GM10248 (cell line): Measurements from ENCODE around the gene PRKCA.
"Not testable (repeated sequence)": the region's sequence is repeated elsewhere in the genome, so short reads cannot be mapped to it uniquely, and the experiment has no call there.

Experiments
- CTCF ChIA-PET: fragments of 300-600 bp; sonication (Branson Sonifier 250); formaldehyde crosslinking; extraction: SDS; loops from one replicate; lab custom pipeline; 2021; ENCODE audit warnings: antibody characterized with exemption; lab: Yijun Ruan, JAX
- POLR2A ChIA-PET: fragments of 350-650 bp; sonication (Branson Sonifier 250); formaldehyde crosslinking; extraction: SDS; loops from one replicate; lab custom pipeline; 2020; ENCODE audit warnings: antibody characterized with exemption; lab: Yijun Ruan, JAX
- DNase-seq: peaks from one replicate; pipeline ENCODE4 v3.0.0; 2012; ENCODE audit errors: extremely low spot score
- CTCF ChIP-seq: IDR thresholded peaks from 2 replicates; pipeline ENCODE4 v1.5.1; 2012; ENCODE audit warnings: mild to moderate bottlenecking, low read depth; ENCODE audit errors: extremely low read depth, missing control alignments, control extremely low read depth

The PRKCA gene

GRCh38 chr17:66619206-66619605 lies 316.8 kb downstream of the PRKCA start:
- ChIA-PET POLR2A (no interaction called here), CTCF (no interaction called here)
- no peak for DNase-seq
- no peak for TF ChIP-seq CTCF

GRCh38 chr17:66620528-66620927 lies 318.1 kb downstream of the PRKCA start:
- no peak for DNase-seq
- no peak for TF ChIP-seq CTCF
- CTCF ChIA-PET = interaction anchor here (1.1 to 2.6 kb wide), 6 partner anchors 10 to 345 kb away, joined by 3 to 14 read pairs (median 3); no protein-coding TSS in a partner anchor
- POLR2A ChIA-PET = no interaction called here

- DNase-seq, CTCF ChIA-PET, POLR2A ChIA-PET: not testable (repeated sequence)
These were observed 322.2 kb downstream of the PRKCA start for GRCh38 chr17:66624630-66625029.

- ChIA-PET POLR2A (no interaction called here), CTCF (no interaction called here)
- TF ChIP-seq CTCF = no peak
- no peak for DNase-seq
These were observed 322.9 kb downstream of the PRKCA start for GRCh38 chr17:66625311-66625767.

GRCh38 chr17:66627985-66628384 lies 325.6 kb downstream of the PRKCA start:
- CTCF ChIA-PET = interaction anchor here (0.9 to 1.9 kb wide), 3 partner anchors 12 to 69 kb away, joined by 3 to 5 read pairs (median 3); no protein-coding TSS in a partner anchor
- DNase-seq = no peak

GRCh38 chr17:66629762-66630161 lies 327.3 kb downstream of the PRKCA start:
- no peak for DNase-seq
- ChIA-PET POLR2A (no interaction called here), CTCF (interaction anchor here (0.8 to 2.4 kb wide), 4 partner anchors 9 to 14 kb away, joined by 3 to 14 read pairs (median 4); no protein-coding TSS in a partner anchor)
- TF ChIP-seq CTCF = no peak

More at GRCh38 chr17:66627985-66628384, 325.6 kb downstream of the PRKCA start:
- no peak for TF ChIP-seq CTCF
- POLR2A ChIA-PET = no interaction called here

- POLR2A ChIA-PET = no interaction called here
- no peak for DNase-seq
- TF ChIP-seq CTCF = no peak
- CTCF ChIA-PET = interaction anchor here (0.8 to 2.4 kb wide), 4 partner anchors 9 to 14 kb away, joined by 3 to 14 read pairs (median 4); no protein-coding TSS in a partner anchor
These were observed 328.0 kb downstream of the PRKCA start for GRCh38 chr17:66630379-66630778.
